ENCODE measurements around the gene IL17D.
A peak's percentile ranks its signal among the peaks of the same experiment; 100 is the strongest.

Gene IL17D

DNA sequence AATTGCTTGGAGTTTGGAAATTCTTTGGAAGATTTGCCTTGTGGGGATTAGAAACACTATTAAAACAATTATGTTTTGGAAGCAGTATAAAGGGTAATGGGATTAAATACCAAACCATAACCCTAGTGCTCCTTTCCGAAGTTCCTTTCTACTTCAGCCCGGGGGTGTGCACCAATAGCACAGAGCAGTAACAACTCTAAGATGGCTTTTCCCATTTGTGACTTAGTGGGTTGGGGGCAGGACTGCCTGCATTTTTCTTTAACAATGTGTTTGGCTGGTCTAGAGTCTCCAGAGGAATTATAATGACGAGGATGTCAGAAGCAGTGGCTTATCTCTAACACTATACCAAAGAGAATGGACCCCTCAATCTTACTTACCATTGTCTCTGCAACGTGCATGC, 11.9 kb upstream of the IL17D start:
- DNase-seq (ENCODE audit: low read depth, low spot score): no peak

DNA sequence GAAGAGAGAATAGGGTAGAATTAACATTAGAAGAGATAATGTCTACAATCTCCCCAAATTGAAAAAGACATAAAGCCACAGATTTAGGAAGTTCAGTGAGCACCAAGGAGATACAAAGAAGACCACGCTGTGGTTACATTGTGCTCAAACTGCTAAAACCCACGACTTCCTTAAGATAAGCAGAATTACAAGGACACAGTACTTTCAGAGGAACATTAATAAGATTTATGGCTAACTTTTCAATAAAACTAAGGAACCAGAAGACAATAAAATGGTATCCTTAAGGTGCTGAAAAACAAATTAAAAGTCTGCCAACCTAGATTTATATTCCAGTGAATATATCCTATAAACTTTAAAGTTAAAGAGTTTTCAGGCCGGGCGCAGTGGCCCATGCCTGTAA, 7.4 kb upstream of the IL17D start:
- DNase-seq (ENCODE audit: low read depth, low spot score): no peak

DNA sequence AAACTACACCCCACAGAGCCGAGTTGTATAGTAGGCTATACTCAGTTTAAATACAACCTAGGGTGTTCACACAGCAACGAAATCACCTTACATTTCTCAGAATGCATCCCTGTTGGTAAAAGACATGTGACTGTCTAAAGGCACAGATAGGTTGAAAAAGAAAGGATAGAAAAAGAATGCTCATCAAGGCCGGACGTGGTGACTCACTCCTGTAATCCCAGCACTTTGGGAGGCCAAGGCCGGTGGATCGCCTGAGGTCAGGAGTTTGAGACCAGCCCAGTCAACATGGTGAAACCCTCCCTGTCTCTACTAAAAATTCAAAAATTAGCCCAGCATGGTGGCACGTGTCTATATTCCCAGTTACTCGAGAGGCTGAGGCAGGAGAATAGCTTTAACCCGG, 3.8 kb upstream of the IL17D start:
- DNase-seq (ENCODE audit: low read depth, low spot score): no peak

DNA sequence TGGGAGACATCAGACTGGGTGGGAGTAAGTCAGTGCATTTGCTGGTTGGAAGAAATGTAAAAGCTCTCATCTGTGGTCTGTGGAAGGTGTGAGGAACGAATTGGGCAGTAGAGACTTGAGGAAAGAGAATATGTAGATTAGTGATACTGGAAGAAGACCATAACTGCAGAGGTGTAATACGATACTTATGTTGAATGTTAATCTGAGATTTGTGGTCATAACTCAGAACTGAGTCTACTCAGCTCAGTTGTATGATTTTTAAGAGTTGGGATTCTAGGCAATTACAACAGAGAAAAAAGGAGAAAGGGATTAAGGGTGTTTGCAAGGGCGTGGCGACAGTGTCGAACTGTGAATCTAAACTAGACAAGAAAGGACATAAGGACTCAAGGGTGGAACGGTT, 3.2 kb upstream of the IL17D start:
- no peak for DNase-seq (ENCODE audit: low read depth, low spot score)

DNA sequence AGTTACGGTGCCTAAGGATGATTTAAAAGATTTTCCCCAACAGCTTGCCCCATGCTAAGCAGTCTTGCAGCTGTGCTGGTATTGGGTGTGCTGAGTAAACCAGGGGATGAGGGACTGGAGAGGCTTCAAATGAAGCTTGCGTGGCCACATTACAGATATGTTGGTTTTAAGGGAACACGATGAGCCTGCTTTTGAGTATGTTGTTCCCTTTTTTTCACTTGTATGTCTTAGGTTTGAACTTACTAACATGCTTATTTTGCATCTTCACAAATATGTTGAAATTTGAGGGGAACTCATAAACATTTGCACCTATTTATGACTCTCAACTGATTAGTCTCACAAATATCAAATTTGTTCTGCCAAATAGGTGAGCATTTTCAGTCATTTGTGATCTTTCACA, 2.0 kb upstream of the IL17D start:
- DNase-seq (ENCODE audit: low read depth, low spot score): no peak

DNA sequence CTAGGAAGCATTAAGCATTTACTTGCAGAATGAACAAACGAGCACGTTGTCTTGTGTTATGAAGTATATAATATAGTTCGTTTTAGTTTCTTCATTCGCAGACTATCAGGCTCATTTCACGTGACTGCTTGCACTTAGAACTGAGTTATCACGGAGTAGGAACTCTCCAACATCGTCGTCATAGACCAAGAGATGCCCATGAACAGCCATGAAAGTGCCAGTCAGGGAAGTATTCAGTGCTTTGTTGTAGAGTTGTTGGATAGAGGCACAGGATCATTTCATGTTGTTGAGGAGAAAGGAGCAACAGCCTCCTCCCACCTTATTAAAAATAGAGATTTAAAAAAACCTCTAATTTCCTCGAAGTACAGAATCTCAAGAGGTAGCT, 977 bp upstream of the IL17D start:
- no peak for DNase-seq (ENCODE audit: low read depth, low spot score)

DNA sequence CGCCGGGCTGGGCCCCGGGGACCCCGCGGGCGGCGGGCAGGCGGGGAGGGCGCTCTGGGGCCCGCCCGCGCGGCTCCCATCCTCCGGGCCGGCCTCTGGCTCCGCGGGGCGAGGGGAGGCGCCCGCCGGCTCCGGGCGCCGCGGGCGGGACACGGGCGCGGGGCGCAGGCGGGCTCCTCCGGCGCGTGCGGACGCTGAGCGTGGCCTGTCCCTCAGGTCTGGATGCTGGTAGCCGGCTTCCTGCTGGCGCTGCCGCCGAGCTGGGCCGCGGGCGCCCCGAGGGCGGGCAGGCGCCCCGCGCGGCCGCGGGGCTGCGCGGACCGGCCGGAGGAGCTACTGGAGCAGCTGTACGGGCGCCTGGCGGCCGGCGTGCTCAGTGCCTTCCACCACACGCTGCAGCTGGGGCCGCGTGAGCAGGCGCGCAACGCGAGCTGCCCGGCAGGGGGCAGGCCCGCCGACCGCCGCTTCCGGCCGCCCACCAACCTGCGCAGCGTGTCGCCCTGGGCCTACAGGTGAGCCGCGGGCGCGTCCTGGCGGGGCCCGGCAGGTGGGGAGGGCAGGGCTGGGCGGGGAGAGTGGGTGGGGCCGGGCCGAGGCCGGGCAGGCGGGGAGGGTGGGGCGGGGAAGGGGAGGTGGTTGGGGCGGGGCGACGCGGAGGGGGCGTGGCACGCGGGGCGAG, 420 bp downstream of the IL17D start:
- DNase-seq (ENCODE audit: low read depth, low spot score): peak; percentile 44

DNA sequence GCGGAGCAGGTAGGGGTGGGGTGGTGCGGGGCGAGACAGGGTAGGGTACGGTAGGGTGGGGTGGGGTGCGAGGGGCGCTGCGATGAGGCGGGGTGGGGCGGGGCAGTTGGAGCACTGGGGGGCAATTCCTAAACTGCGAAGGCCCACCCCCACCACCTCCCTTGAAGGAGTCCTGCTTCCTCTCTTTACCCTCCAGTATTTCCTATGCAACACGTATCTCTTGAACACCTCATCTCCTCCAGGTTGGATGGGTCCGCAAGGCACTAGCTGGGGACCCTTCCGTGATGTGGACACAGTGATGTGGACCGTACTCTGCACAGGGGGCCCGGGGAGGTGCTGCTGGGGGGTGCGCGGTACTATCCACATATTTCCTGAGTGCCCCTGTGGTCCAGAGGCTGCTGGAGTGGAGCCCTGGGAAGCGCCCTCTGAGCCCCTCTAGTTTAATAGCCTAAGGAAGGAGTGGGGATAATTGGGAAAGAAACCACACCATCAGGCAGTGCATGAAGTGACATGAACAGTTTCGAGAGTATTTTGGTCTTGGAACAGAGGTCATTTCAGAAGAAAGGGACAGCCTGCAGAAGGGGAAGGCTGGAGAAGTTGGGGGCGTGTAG, 1.1 kb downstream of the IL17D start:
- no peak for DNase-seq (ENCODE audit: low read depth, low spot score)

DNA sequence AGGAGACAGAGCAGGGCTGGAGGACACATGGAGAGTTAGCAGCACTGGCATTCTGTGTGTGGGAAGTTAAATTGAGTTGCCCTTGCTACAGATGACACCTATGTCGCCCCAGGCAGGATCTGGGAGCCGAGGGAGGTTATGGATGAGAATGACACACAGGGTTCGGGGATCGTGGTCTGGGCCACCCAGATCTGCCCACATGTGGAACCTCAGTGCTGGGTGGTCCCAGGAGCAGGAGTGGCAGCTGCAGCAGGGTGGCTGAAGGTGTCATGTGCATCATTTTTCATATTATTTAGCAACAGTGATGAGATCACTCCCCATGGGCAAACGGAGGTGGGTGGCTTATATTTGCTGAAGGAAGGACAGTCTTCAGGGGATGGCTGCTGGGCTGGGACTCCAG, 3.2 kb downstream of the IL17D start:
- DNase-seq (ENCODE audit: low read depth, low spot score): no peak

DNA sequence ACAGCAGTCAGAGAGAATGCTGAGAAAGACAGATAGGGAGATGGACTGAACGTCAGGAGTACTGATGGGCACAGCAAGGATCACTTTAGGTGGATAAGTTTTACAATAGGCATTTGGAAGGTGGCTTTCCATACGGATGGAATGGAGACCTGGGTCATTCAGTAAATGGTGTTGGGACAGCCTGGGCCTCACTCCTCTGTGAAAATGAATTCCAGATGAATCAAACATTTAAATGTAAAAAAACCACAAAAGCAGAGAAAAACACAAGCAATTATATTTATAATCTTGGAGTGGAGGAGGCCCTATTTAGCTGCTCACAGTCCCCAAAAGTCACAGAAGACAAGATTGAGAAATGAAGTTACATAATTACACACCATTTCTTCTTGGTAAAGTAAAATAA, 4.7 kb downstream of the IL17D start:
- no peak for DNase-seq (ENCODE audit: low read depth, low spot score)

DNA sequence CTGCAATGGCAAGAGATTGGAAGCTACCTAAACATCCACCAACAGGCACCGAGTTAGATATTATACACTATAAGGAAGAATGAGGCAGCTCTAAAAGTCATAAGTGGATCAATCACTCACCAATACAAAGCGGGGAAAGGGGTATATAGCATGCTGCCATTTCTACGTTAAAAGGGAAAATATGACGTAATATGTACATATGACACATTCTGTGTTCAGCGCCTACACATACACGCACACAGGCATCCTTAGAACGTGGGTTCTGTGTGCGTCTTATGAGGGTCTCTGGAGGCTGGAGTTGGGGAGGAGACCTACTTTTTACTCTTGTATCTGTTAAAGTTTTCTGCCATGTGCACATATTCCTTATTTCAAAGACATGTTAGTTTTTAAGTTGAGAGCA, 5.9 kb downstream of the IL17D start:
- DNase-seq (ENCODE audit: low read depth, low spot score): no peak

DNA sequence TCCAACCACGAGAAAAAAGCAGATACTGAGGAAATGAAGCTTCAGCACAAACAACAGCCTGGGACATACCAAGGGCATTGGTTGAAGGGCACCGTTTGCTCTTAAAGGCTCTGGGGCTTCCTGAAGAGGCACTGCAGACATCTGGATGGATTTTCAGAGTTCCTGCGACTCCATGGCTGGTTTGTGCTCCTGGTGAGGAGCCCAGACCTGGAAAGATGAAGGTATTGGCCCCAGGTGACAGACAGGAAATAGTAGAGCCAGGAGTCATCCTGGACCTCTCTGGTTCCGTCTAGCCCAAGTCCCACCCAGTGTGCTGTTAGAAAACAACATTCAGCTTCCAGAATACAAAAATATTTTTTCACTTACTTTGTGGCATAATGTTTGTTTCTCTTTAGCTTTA, 6.3 kb downstream of the IL17D start:
- DNase-seq (ENCODE audit: low read depth, low spot score): no peak

DNA sequence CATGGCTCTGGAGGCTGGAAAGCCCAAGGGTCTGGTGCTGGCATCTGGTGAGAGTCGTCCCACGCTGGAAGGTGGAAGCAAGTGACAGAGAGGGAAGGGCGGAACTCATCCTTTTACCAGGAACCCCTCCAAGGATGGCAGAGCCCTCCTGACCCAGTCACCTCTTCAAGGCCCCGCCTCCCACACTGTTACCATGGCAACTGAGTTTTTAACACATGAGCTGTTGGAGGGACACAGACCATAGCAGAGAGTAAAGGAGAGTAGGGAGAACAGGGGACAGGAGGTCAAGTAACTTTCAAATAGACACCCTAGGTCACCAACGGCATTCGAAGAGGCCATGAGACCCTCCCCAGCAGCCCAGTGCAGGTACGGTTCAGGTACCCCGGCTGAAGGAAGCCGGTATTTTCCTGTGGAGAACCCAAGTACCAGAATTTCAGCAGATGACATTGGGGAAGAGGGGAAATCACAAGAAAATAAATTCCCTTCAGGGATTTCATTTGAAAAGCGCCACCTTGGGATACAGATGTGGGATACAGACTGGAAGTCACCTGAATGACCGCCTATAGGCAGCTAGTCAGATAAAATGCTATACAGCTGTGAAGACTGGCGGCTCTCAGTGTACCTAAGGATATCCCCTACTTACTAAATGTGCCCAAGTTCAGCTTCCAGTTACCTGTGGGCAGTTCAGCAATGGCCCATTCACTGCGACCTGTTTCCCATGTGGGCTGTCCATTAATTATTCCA, 8.0 kb downstream of the IL17D start:
- no peak for DNase-seq (ENCODE audit: low read depth, low spot score)

DNA sequence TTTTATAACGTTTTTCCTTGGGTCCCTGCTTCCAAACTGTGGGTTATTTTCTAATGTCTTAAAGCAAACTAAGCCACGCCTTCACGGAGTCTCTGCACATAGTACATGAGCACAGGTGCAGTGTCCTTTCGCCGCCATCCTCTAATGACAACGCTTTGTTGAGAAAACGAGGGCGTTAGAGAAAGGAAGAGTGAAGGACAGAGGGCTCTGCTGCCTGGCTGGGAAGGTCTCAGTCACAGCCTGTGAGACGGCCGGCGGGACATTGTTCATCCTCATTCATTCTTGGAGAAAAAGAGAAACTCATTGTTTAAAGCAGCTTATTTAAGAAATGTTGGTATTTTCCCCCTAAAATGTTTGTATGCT, 9.5 kb downstream of the IL17D start:
- no peak for DNase-seq (ENCODE audit: low read depth, low spot score)

DNA sequence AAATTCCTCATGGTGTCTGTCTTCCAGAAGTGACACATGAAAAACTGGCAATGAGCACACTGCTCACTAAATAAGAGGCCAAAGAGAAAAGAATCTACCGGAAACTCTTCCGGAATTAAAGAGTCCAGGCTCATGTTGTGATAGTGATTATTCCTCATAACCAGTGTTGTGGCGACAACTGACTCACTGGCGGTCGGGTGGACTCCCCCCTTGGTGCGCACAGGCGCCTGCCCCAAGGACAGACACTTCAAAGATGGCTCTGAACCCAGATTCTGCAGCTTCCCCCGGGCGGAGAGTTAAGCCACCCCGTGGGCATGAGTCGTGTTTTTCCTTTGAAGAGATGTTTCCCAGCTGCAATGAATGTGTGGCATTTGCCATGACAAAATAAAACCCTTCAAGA, 10.3 kb downstream of the IL17D start:
- DNase-seq (ENCODE audit: low read depth, low spot score): no peak

DNA sequence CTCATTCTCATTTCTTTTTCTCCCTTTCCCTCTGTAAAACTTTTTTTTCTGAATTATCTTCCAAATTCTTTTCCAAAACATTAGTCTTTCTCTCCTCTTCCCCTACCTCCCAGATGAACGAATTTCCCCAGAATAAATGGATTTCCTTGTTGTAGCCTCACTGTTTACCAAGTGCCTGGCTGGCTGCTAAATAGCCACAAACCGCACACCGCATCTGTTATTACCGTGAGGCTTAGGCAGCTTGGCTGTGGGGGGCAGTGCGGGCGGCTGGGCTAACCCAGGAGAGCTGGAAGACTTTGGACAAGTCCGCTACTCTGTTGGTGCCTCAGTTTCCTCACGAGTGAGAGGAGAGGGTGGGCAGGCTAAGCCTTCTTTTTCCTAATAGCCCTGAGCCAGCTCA, 10.7 kb downstream of the IL17D start:
- DNase-seq (ENCODE audit: low read depth, low spot score): no peak

DNA sequence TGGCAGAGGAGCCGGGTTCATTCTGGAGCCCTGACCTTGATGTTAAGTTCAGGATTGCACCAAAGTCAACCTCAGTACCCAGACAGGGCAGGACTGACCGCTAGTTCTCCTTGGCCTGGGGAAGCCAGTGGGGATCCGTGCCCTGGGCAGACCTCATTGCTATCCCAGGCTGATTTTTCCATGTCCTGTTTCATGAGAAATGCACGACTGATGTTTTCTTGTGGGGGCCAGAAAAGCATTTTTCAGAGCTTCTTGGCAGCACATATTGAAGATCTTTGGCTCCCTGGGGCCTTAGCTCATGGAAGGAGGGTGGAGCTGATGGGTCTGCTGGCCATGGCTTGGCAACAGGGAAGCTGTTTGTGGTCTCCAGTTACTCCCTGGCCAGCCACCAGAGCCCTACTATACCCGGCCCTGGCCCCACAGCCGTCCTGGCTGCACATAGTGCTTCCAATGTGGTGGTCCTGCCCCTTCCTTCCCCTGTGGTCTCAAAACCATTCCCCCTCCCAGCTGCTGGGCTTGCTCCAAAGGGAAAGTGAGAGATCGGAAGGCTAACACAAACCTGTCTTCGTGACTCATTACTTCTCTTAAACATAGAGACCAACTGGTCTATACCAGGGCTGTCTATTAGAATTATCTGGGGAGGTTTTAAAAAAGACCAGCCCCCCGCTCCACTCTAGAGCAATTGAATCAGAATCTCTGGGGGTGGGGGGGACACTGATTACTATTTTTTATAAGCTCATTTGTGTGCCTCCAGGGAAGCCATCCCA, 11.2 kb downstream of the IL17D start:
- no peak for DNase-seq (ENCODE audit: low read depth, low spot score)

DNA sequence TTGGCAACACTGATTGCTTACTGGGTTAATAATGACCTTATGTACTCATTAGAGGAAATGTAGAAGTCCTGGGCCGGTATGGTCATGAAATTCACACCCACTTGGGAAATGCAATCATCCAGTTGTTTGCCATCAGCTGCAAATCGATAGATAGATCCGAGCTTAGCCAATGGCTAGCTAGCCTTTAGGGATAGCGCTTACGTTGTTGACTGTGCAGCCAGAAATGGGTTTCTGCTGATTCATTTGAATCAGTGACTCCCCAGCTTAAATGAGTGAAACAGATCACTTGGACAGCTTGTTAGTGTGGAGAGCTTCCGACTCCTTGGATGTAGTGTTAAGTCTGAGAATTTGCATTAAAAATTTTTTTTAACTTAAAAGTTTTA, 11.8 kb downstream of the IL17D start:
- no peak for DNase-seq (ENCODE audit: low read depth, low spot score)

DNA sequence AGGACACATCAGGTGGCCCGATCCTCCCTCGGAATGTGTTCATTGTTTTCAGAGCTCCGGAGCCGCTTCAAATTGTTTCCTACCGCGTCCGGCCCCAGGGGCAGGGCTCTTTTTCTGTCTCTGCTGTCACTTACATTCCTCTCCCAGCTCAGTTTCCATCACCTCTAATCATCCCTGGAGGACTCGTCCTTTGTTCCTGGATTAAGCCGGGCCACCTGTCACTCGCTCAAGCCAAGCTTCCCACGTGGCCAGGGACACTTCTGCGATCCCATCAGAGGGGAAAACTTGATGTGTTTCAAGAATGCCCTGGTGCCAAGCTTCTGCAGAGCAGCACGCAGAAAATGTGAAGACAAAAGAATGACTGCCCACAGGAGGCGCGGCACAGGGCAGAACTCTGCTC, 13.5 kb downstream of the IL17D start:
- no peak for DNase-seq (ENCODE audit: low read depth, low spot score)

DNA sequence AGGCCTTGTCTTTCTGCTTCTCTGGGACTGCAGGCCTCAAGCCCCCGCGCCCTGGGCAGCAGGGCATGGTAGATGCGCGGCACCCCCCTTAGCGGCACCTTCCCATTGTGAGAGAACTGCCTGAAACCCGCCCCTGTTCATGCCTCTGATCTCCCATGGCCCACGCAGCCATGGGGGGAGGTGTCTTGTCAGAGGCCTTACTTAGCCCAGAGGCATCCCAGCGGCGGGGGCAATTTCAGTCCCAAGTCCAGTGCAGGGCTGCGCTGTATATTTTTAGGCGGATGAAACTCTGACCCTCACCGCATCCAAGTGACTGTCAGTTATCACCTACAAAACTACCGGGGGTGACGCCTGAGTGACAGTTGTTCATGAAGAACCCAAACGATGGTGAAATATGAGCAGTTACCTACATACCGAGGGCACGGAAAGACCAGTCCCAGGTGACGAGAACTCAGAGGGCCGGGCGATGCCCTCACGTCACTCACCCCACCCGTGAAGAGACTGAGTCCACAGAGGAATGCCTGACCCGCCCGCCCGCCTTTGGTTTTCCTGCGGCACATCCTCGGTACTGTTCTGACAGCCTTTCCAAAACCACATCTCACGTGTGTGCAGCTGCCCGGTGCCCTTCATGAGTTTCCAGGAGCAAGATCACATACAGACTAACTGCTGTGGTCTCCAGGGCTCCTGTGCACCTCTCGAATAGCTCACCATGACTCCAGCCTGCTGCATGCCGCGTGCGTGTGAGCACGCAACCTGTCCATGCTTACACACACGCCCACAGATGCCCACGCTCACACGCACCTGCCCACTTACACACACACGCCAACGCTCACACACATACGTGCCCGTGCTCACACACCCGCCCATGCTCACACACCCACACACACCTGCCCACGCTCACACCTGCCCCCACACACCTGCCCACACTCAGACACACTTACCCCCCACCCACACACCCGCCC, 14.4 kb downstream of the IL17D start:
- no peak for DNase-seq (ENCODE audit: low read depth, low spot score)

DNA sequence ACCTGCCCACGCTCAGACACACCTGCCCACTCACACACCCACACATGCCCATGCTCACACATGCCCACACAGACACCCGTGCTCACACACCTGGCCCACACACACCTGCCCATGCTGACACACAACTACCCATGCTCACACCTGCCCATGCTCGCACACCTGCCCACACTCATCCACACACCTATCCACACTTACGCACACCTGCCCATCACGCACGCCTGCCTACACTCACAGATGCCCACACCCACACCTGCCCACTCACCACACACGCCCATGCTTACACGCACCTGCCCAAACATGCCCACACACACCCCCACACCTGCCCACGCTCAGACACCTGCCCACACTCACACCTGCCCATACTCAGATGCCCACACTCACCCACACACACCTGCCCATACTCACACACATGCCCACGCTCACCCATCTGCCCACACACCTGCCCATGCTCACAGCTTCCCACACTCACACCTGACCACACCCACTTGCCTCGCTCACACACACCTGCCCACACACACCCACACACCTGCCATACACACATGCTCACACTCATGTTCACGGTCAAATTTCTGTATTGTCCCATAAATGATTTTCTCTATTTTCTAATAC, 15.6 kb downstream of the IL17D start:
- no peak for DNase-seq (ENCODE audit: low read depth, low spot score)
